ENCODE data around the gene CHMP3. TPM values are rescaled to one million over a fixed set of nuclear protein-coding genes. Genes with fewer than 3 reads are reported as not detected.

Gene CHMP3
- total RNA-seq, 4 donors from 2014 or later: 64.0 to 99.1 (median 71.5) TPM

DNA sequence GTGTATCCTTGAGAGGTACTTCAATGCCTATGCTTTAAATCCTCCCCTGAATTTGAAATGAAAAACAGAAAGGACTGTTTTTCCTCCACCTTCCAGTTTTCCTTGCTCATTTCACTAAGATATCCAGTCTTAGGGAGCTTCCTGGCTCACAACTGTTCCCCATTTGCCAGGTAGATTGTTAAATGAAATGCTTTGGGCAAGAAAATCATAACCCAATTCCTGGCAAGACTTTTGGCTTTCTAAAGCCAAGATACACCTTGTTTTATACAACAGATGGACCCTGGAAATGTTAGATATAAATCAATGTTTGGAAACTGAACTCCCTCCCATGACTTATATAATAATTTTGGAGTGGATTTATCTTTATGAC is 3.6 kb upstream of the CHMP3 start:
- Histone ChIP-seq H3K27ac (no peak overlapping the region), H3K9me3 (no peaks in the 10 kb centered on the region), H3K4me1 (peaks cover 9 to 11% of the 10 kb centered on the region in 2 donors), H3K36me3 (no peaks in the 10 kb centered on the region), H3K27me3 (no peaks in the 10 kb centered on the region), H3K4me3 (no peak overlapping the region)
- intact Hi-C loops (cut with DNase I; ENCODE audit: low total_unique reads) (no loop called here), in situ Hi-C loops (cut with MboI; ENCODE audit: low sequenced_read_pairs in 4 of 4) (loop anchor here in 1 of 4 donors (25.0 kb wide), 1 partner anchor 355 kb away; no protein-coding TSS in a partner anchor)
- TF ChIP-seq, protein P1, sequence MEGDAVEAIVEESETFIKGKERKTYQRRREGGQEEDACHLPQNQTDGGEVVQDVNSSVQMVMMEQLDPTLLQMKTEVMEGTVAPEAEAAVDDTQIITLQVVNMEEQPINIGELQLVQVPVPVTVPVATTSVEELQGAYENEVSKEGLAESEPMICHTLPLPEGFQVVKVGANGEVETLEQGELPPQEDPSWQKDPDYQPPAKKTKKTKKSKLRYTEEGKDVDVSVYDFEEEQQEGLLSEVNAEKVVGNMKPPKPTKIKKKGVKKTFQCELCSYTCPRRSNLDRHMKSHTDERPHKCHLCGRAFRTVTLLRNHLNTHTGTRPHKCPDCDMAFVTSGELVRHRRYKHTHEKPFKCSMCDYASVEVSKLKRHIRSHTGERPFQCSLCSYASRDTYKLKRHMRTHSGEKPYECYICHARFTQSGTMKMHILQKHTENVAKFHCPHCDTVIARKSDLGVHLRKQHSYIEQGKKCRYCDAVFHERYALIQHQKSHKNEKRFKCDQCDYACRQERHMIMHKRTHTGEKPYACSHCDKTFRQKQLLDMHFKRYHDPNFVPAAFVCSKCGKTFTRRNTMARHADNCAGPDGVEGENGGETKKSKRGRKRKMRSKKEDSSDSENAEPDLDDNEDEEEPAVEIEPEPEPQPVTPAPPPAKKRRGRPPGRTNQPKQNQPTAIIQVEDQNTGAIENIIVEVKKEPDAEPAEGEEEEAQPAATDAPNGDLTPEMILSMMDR (IDR thresholded peaks at IDR 0.05 in 4 of 5, conservative IDR thresholded peaks at IDR 0.05 in 1 of 5): no peak
- no peak for TF ChIP-seq POLR2A (IDR thresholded peaks at IDR 0.05)
- ATAC-seq (no peak), DNase-seq (no peak)

DNA sequence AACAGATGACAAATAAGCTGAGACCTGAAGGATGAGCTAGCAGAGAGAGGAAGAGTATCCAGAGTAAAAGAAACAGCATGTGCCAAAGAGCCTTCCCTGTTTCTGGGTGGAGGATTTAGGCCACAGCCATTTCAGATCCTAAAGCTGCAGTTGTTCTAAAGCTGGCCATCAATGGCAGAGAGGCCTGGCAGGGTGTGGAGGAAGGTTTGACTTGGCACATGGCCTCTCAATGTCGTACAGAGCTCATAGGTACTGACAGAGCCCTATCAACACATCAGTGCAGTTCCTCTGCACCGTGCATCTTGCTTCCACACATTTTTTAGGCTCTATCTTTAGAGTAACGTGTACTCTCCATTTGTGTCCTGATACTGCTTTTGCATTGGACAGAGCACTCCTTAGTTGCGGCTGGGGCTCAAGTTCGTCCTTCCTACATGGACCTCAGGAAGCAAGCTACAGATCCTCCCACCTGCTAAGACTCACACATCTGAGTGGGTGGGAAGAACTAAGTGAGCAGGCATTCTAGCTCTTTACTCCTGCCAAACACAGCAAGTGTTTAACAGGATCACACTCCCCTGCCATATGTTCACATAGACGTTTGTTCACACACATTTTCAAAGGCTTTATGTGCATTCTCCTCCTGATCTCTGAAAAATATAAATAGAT is 3.0 kb upstream of the CHMP3 start:
- no peak for TF ChIP-seq POLR2A (IDR thresholded peaks at IDR 0.05)
- TF ChIP-seq, protein P1 (IDR thresholded peaks at IDR 0.05 in 4 of 5, conservative IDR thresholded peaks at IDR 0.05 in 1 of 5): no peak
- Histone ChIP-seq H3K9me3 (no peaks in the 10 kb centered on the region), H3K4me3 (no peak overlapping the region), H3K27me3 (no peaks in the 10 kb centered on the region), H3K4me1 (peaks cover 14 to 16% of the 10 kb centered on the region in 2 donors), H3K27ac (no peak overlapping the region), H3K36me3 (no peaks in the 10 kb centered on the region)
- ATAC-seq: no peak
- intact Hi-C loops (cut with DNase I; ENCODE audit: low total_unique reads) (no loop called here), in situ Hi-C loops (cut with MboI; ENCODE audit: low sequenced_read_pairs in 4 of 4) (loop anchor here in 1 of 4 donors (25.0 kb wide), 1 partner anchor 354 kb away; no protein-coding TSS in a partner anchor)
- no peak for DNase-seq

DNA sequence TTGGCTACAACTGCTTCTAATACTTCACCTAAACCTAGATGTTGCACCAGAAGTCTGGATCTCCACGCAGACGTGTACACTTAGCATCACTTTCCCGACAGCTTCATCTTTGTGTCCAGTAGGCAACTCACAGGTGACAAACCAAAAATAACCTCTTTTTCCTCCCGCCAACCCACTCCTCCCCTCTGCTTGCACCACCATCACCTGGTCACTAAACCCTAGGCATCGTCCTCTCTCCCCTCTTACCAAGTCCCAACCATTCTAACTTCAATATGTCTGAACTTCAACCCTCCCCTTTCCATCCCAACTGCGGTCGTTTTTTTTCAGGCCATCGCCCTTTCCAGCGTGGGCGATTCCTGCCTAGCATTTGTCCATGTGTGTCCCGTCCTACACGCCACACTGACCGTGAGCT is 413 bp upstream of the CHMP3 start:
- DNase-seq: no peak
- H3K36me3 ChIP-seq: no peaks in the 10 kb centered on the region
- in situ Hi-C loops (cut with MboI; ENCODE audit: low sequenced_read_pairs in 4 of 4) (loop anchor here in 1 of 4 donors (25.0 kb wide), 1 partner anchor 351 kb away; no protein-coding TSS in a partner anchor), intact Hi-C loops (cut with DNase I; ENCODE audit: low total_unique reads) (loop anchor here (1.0 to 5.0 kb wide), 4 partner anchors 51 to 139 kb away; partner anchors contain the start of genes KDM3A and RNF103)
- peaks cover 18 to 22% of the 10 kb centered on the region in 2 donors for H3K4me1 ChIP-seq
- TF ChIP-seq, protein P1 (IDR thresholded peaks at IDR 0.05 in 4 of 5, conservative IDR thresholded peaks at IDR 0.05 in 1 of 5): no peak
- no peak for TF ChIP-seq POLR2A (IDR thresholded peaks at IDR 0.05)
- ATAC-seq: peak in 1 of 2 donors; percentile 21
- H3K27me3 ChIP-seq: no peaks in the 10 kb centered on the region
- peak overlapping the region; percentile 97 to 99 (median 99) for H3K27ac ChIP-seq
- no peaks in the 10 kb centered on the region for H3K9me3 ChIP-seq
- H3K4me3 ChIP-seq: peak overlapping the region; percentile 81 to 90 (median 86)

GRCh38 chr2:86562485-86562921 is 740 bp downstream of the CHMP3 start:
- Histone ChIP-seq H3K27me3 (no peaks in the 10 kb centered on the region), H3K9me3 (no peaks in the 10 kb centered on the region), H3K4me3 (peak overlapping the region; percentile 81 to 90 (median 86)), H3K4me1 (peaks cover 18 to 25% of the 10 kb centered on the region in 2 donors), H3K27ac (peak overlapping the region; percentile 97 to 99 (median 99)), H3K36me3 (no peaks in the 10 kb centered on the region)
- no peak for TF ChIP-seq POLR2A (IDR thresholded peaks at IDR 0.05)
- TF ChIP-seq, protein P1 (IDR thresholded peaks at IDR 0.05 in 4 of 5, conservative IDR thresholded peaks at IDR 0.05 in 1 of 5): no peak
- in situ Hi-C loops (cut with MboI; ENCODE audit: low sequenced_read_pairs in 4 of 4): loop anchor here in 1 of 4 donors (25.0 kb wide), 1 partner anchor 350 kb away; no protein-coding TSS in a partner anchor
- ATAC-seq (peak; percentile 28 to 38), DNase-seq (no peak)
- intact Hi-C loops (cut with DNase I; ENCODE audit: low total_unique reads): loop anchor here (2.0 to 5.0 kb wide), 3 partner anchors 50 to 140 kb away; partner anchors contain the start of gene KDM3A

Data from gastrocnemius medialis (tissue), 4 donors.